SH-SY5Y (cell line): ENCODE measurements around the gene COTL1.

Experiments
- GATA2 ChIP-seq: IDR thresholded peaks from 2 replicates; pipeline ENCODE4 v1.6.1; 2011; ENCODE audit warnings: mild to moderate bottlenecking, low read depth, low read length
- GATA3 ChIP-seq: IDR thresholded peaks from 2 replicates; pipeline ENCODE4 v1.6.1; 2011; ENCODE audit warnings: low read depth, mild to moderate bottlenecking, low read length, moderate library complexity

GRCh38 chr16:84543253-84543652 is 74.6 kb downstream of the COTL1 start:
- TF ChIP-seq GATA3, result no peak
- no peak for TF ChIP-seq GATA2
